Measurements from ENCODE around the gene RBCK1. TPM values are rescaled to one million over a fixed set of nuclear protein-coding genes. Genes with fewer than 3 reads are reported as not detected.

The RBCK1 gene
- total and polyA plus RNA-seq, 10 of the 15 experiments (the other 5 are each of a cell fraction or from before 2014, with no cell fraction given), result 14.1 to 99.7 (median 76.0) TPM

DNA sequence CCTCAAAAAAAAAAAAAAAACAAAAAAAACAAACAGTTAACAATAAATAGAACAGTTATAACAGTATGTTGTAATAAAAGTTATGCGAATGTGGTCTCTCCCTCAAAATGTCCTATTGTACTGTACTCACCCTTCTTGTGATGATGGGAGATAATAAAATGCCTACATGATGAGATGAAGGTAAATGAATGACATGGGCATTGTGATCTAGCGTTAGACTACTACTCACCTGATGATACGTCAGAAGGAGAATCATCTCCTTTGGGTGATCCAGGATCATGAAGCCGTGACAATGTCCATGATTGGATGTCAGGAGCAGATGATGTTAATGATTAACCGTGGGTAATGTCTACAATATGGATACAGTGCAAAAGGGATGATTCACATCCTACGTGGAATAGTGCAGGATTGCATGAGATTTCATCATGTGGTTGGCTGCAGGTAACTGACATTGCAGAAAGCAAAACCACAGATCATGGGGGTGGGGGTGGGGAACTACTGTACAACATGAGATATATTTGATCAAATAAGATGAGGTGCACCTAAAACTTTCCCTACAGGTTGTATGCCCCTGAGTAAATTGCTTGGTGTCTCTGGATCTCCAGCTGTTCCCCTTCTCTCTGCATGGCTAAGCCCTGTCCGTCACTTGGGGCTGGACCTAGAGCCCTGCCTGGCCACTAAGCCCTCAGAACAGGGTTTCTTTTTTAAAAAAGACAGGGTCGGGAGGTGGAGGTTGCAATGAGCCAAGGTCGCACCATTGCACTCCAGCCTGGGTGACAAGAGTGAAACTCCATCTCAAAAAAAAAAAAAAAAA, 6.2 kb upstream of the RBCK1 start:
- Histone ChIP-seq H3K36me3 (ENCODE audit: control insufficient read depth in 2 of 2, insufficient read depth in 2 of 2, low read length in 1 of 2) (peaks cover 4% of the 10 kb centered on the region in 2 experiments), H3K9ac (ENCODE audit: control insufficient read depth, insufficient read depth, low read length) (no peak overlapping the region), H3K9me3 (replicated peaks; ENCODE audit: control insufficient read depth, insufficient read depth, low read length) (no peaks in the 10 kb centered on the region; the same call in 1 of the 3 replicates), H3K27ac (ENCODE audit: control insufficient read depth, insufficient read depth) (no peak overlapping the region), H3K79me2 (ENCODE audit: control insufficient read depth, insufficient read depth, low read length) (no peaks in the 10 kb centered on the region), H3K4me3 (no peak overlapping the region), H2AFZ (ENCODE audit: control insufficient read depth, low read depth, low read length) (no peak overlapping the region), H3K4me1 (ENCODE audit: control insufficient read depth, insufficient read depth, low read length) (no peaks in the 10 kb centered on the region), H3K27me3 (replicated peaks in 1 of 2; ENCODE audit: control insufficient read depth in 2 of 2, insufficient read depth in 2 of 2, low read length in 1 of 2) (no peaks in the 10 kb centered on the region), H3K4me2 (ENCODE audit: control insufficient read depth, insufficient read depth) (no peak overlapping the region), H4K20me1 (ENCODE audit: control insufficient read depth, insufficient read depth) (no peaks in the 10 kb centered on the region)
- WGBS (ENCODE audit: insufficient coverage, insufficient replicate concordance, low lambda C conversion rate, missing lambda C conversion rate), result 71% methylated on average over 7 of the region's 9 CpGs
- no peak for TF ChIP-seq ASH2L (IDR thresholded peaks at IDR 0.05; ENCODE audit: borderline replicate concordance, low read depth)
- no peak for TF ChIP-seq RAD21 (IDR thresholded peaks at IDR 0.05; ENCODE audit: insufficient read depth, low read depth, low read length)
- TF ChIP-seq, protein P1, sequence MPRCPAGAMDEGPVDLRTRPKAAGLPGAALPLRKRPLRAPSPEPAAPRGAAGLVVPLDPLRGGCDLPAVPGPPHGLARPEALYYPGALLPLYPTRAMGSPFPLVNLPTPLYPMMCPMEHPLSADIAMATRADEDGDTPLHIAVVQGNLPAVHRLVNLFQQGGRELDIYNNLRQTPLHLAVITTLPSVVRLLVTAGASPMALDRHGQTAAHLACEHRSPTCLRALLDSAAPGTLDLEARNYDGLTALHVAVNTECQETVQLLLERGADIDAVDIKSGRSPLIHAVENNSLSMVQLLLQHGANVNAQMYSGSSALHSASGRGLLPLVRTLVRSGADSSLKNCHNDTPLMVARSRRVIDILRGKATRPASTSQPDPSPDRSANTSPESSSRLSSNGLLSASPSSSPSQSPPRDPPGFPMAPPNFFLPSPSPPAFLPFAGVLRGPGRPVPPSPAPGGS (IDR thresholded peaks at IDR 0.05; ENCODE audit: borderline replicate concordance, insufficient read depth, low read depth, low read length, poor library complexity, severe bottlenecking), result no peak
- TF ChIP-seq JUND (IDR thresholded peaks at IDR 0.05; ENCODE audit: low read depth, low read length), result no peak
- TF ChIP-seq, protein P2, sequence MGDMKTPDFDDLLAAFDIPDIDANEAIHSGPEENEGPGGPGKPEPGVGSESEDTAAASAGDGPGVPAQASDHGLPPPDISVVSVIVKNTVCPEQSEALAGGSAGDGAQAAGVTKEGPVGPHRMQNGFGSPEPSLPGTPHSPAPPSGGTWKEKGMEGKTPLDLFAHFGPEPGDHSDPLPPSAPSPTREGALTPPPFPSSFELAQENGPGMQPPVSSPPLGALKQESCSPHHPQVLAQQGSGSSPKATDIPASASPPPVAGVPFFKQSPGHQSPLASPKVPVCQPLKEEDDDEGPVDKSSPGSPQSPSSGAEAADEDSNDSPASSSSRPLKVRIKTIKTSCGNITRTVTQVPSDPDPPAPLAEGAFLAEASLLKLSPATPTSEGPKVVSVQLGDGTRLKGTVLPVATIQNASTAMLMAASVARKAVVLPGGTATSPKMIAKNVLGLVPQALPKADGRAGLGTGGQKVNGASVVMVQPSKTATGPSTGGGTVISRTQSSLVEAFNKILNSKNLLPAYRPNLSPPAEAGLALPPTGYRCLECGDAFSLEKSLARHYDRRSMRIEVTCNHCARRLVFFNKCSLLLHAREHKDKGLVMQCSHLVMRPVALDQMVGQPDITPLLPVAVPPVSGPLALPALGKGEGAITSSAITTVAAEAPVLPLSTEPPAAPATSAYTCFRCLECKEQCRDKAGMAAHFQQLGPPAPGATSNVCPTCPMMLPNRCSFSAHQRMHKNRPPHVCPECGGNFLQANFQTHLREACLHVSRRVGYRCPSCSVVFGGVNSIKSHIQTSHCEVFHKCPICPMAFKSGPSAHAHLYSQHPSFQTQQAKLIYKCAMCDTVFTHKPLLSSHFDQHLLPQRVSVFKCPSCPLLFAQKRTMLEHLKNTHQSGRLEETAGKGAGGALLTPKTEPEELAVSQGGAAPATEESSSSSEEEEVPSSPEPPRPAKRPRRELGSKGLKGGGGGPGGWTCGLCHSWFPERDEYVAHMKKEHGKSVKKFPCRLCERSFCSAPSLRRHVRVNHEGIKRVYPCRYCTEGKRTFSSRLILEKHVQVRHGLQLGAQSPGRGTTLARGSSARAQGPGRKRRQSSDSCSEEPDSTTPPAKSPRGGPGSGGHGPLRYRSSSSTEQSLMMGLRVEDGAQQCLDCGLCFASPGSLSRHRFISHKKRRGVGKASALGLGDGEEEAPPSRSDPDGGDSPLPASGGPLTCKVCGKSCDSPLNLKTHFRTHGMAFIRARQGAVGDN (IDR thresholded peaks at IDR 0.05), result no peak
- no peak for TF ChIP-seq SMAD5 (IDR thresholded peaks at IDR 0.05; ENCODE audit: low read depth)
- TF ChIP-seq, protein P3, sequence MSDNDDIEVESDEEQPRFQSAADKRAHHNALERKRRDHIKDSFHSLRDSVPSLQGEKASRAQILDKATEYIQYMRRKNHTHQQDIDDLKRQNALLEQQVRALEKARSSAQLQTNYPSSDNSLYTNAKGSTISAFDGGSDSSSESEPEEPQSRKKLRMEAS (IDR thresholded peaks at IDR 0.05; ENCODE audit: low read depth, low read length), result no peak
- TF ChIP-seq, protein P4, sequence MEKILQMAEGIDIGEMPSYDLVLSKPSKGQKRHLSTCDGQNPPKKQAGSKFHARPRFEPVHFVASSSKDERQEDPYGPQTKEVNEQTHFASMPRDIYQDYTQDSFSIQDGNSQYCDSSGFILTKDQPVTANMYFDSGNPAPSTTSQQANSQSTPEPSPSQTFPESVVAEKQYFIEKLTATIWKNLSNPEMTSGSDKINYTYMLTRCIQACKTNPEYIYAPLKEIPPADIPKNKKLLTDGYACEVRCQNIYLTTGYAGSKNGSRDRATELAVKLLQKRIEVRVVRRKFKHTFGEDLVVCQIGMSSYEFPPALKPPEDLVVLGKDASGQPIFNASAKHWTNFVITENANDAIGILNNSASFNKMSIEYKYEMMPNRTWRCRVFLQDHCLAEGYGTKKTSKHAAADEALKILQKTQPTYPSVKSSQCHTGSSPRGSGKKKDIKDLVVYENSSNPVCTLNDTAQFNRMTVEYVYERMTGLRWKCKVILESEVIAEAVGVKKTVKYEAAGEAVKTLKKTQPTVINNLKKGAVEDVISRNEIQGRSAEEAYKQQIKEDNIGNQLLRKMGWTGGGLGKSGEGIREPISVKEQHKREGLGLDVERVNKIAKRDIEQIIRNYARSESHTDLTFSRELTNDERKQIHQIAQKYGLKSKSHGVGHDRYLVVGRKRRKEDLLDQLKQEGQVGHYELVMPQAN (conservative IDR thresholded peaks at IDR 0.05), result no peak
- TF ChIP-seq MTA3 (IDR thresholded peaks at IDR 0.05; ENCODE audit: borderline replicate concordance, low read length), result no peak
- no peak for TF ChIP-seq KLF5 (IDR thresholded peaks at IDR 0.05; ENCODE audit: partially characterized antibody)
- TF ChIP-seq ZNF384 (IDR thresholded peaks at IDR 0.05; ENCODE audit: borderline replicate concordance, low read depth, low read length), result no peak
- RAD21 ChIA-PET (ENCODE audit: unreplicated experiment), result no interaction called here
- DNase-seq (ENCODE audit: low read depth, low spot score) (no peak), ATAC-seq (no peak), FAIRE-seq (no peak)
- in situ Hi-C loops (cut with MboI) (no loop called here), intact Hi-C loops (cut with micrococcal nuclease; ENCODE audit: unreplicated experiment) (no loop called here)
- CTCF ChIA-PET, result interaction anchor here (1.4 kb wide), 1 partner anchor 30 kb away, joined by 3 read pairs; no protein-coding TSS in a partner anchor
- SMC1A ChIA-PET (ENCODE audit: uncharacterized antibody, unreplicated experiment), result no interaction called here
- POLR2A ChIA-PET, result interaction anchor here (0.6 kb wide), 1 partner anchor 15 kb away, joined by 3 read pairs; no protein-coding TSS in a partner anchor
- BruUV-seq (replicated peaks), result no TSS peak

All from GM12878 (cell line).